Stimulated activated CD4-positive, alpha-beta T cell treated with anti-CD3 and anti-CD28 coated beads, TNF-alpha, amount 100 ng/mL, for 24 hours (primary cell): ENCODE data around the gene UGT2B7.

Experiments
- DNase-seq, 3 experiments: peaks; one replicate each; pipeline ENCODE4 v3.0.0-alpha.2; 2020; ENCODE audit warnings: low read depth in 3 of 3

UGT2B7 gene

DNA sequence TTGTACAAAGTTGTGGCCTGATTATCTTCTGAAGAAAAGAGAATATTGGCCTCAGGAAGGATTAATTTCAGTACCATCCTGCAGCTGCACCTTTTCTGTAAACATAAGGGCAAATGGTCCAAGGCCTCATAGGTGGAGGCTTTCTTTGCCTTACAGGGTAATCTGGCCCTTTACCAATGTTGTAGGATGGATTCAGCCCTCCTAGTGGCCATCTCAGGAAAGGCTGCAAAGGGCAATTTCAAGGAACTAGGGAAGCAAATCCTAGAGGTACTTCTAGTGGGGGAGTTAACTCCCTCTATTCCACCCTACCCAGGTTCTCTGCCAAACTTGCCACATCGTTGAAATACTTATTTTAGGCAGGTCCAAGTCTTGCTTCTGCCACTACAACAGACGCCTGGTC is 60.6 kb downstream of the UGT2B7 start:
- DNase-seq: no peak
